ENCODE results near the gene CLTB. TPM values are rescaled to one million over a fixed set of nuclear protein-coding genes. Genes with fewer than 3 reads are reported as not detected.
"Not testable (repeated sequence)": the region's sequence is repeated elsewhere in the genome, so short reads cannot be mapped to it uniquely, and the experiment has no call there.

Gene CLTB
- polyA plus RNA-seq, 3 donors from 2014 or later, result 67.5 to 115 (median 113) TPM

- not testable (repeated sequence) for H3K9me3 Mint-ChIP-seq, H3K27ac Mint-ChIP-seq, DNase-seq, H3K36me3 Mint-ChIP-seq, H3K4me3 Mint-ChIP-seq
- Mint-ChIP-seq H3K4me1 (peaks cover 8 to 13% of the 10 kb centered on the region in 2 donors), H3K27me3 (ENCODE audit: low read depth in 3 of 3) (peaks cover 11 to 15% (median 12%) of the 10 kb centered on the region in 3 donors)
Measured at GRCh38 chr5:176442911-176443310, 26.6 kb upstream of the CLTB start.

- Mint-ChIP-seq H3K36me3 (no peaks in the 10 kb centered on the region), H3K9me3 (no peaks in the 10 kb centered on the region), H3K27me3 (ENCODE audit: low read depth in 3 of 3) (peaks cover 3 to 10% (median 5%) of the 10 kb centered on the region in 3 donors), H3K4me3 (no peak overlapping the region), H3K27ac (no peak overlapping the region), H3K4me1 (peaks cover 9% of the 10 kb centered on the region in 2 donors)
- DNase-seq, result no peak
Measured at GRCh38 chr5:176441921-176442323, 25.6 kb upstream of the CLTB start.

GRCh38 chr5:176440927-176441706, 24.8 kb upstream of the CLTB start:
- DNase-seq, result no peak
- Mint-ChIP-seq H3K9me3 (no peaks in the 10 kb centered on the region), H3K27me3 (ENCODE audit: low read depth in 3 of 3) (peaks cover 3 to 15% (median 3%) of the 10 kb centered on the region in 3 donors), H3K4me1 (peaks cover 10 to 12% of the 10 kb centered on the region in 2 donors), H3K36me3 (no peaks in the 10 kb centered on the region), H3K4me3 (no peak overlapping the region), H3K27ac (no peak overlapping the region)

- Mint-ChIP-seq H3K4me1 (peaks cover 10 to 12% of the 10 kb centered on the region in 2 donors), H3K4me3 (no peak overlapping the region), H3K27ac (no peak overlapping the region), H3K36me3 (no peaks in the 10 kb centered on the region), H3K27me3 (ENCODE audit: low read depth in 3 of 3) (peaks cover 3 to 16% (median 3%) of the 10 kb centered on the region in 3 donors), H3K9me3 (no peaks in the 10 kb centered on the region)
- DNase-seq, result no peak
Measured at GRCh38 chr5:176438959-176439757, 22.8 kb upstream of the CLTB start.

- no peak for DNase-seq
- H3K27me3 Mint-ChIP-seq (ENCODE audit: low read depth in 3 of 3), result peaks cover 3 to 16% (median 10%) of the 10 kb centered on the region in 3 donors
- peaks cover 10 to 12% of the 10 kb centered on the region in 2 donors for H3K4me1 Mint-ChIP-seq
- H3K27ac Mint-ChIP-seq, result peak overlapping the region in 3 of 6 donors; percentile 5 to 50 (median 9)
- no peaks in the 10 kb centered on the region for H3K9me3 Mint-ChIP-seq
- H3K4me3 Mint-ChIP-seq, result peak overlapping the region; percentile 34 to 70 (median 40)
- no peaks in the 10 kb centered on the region for H3K36me3 Mint-ChIP-seq
Measured at GRCh38 chr5:176436656-176437055, 20.3 kb upstream of the CLTB start.

GRCh38 chr5:176432707-176433106, 16.4 kb upstream of the CLTB start:
- H3K9me3 Mint-ChIP-seq, result no peaks in the 10 kb centered on the region
- no peak overlapping the region for H3K27ac Mint-ChIP-seq
- peaks cover 1 to 10% (median 10%) of the 10 kb centered on the region in 3 donors for H3K27me3 Mint-ChIP-seq (ENCODE audit: low read depth in 3 of 3)
- H3K4me3 Mint-ChIP-seq, result no peak overlapping the region
- no peaks in the 10 kb centered on the region for H3K36me3 Mint-ChIP-seq
- peaks cover 17 to 22% of the 10 kb centered on the region in 2 donors for H3K4me1 Mint-ChIP-seq
- DNase-seq, result no peak

- Mint-ChIP-seq H3K36me3 (no peaks in the 10 kb centered on the region), H3K4me1 (peaks cover 6 to 9% of the 10 kb centered on the region in 2 donors), H3K27me3 (ENCODE audit: low read depth in 3 of 3) (peaks cover 0 to 6% (median 1%) of the 10 kb centered on the region in 3 donors), H3K4me3 (no peak overlapping the region), H3K9me3 (no peaks in the 10 kb centered on the region), H3K27ac (no peak overlapping the region)
- DNase-seq, result no peak
Measured at GRCh38 chr5:176429972-176430371, 13.6 kb upstream of the CLTB start.

- DNase-seq, result no peak
- H3K27me3 Mint-ChIP-seq (ENCODE audit: low read depth in 3 of 3), result peaks cover 0 to 10% (median 1%) of the 10 kb centered on the region in 3 donors
- H3K27ac Mint-ChIP-seq, result no peak overlapping the region
- H3K4me3 Mint-ChIP-seq, result no peak overlapping the region
- no peaks in the 10 kb centered on the region for H3K9me3 Mint-ChIP-seq
- peaks cover 6 to 9% of the 10 kb centered on the region in 2 donors for H3K4me1 Mint-ChIP-seq
- no peaks in the 10 kb centered on the region for H3K36me3 Mint-ChIP-seq
Measured at GRCh38 chr5:176427971-176428370, 11.6 kb upstream of the CLTB start.

- Mint-ChIP-seq H3K27me3 (ENCODE audit: low read depth in 3 of 3) (peaks cover 0 to 4% (median 3%) of the 10 kb centered on the region in 3 donors), H3K36me3 (no peaks in the 10 kb centered on the region), H3K4me1 (peaks cover 6 to 9% of the 10 kb centered on the region in 2 donors)
Measured at GRCh38 chr5:176426876-176427275, 10.5 kb upstream of the CLTB start.

GRCh38 chr5:176425791-176426190, 9.5 kb upstream of the CLTB start:
- no peaks in the 10 kb centered on the region for H3K9me3 Mint-ChIP-seq
- no peak overlapping the region for H3K4me3 Mint-ChIP-seq
- H3K4me1 Mint-ChIP-seq, result peaks cover 6 to 8% of the 10 kb centered on the region in 2 donors
- H3K27ac Mint-ChIP-seq, result no peak overlapping the region
- DNase-seq, result no peak
- H3K27me3 Mint-ChIP-seq (ENCODE audit: low read depth in 3 of 3), result peaks cover 3 to 6% (median 4%) of the 10 kb centered on the region in 3 donors
- H3K36me3 Mint-ChIP-seq, result no peaks in the 10 kb centered on the region

More at GRCh38 chr5:176426876-176427275, 10.5 kb upstream of the CLTB start:
- H3K4me3 Mint-ChIP-seq, result no peak overlapping the region
- DNase-seq, result no peak
- H3K9me3 Mint-ChIP-seq, result no peaks in the 10 kb centered on the region
- no peak overlapping the region for H3K27ac Mint-ChIP-seq

- no peak overlapping the region for H3K27ac Mint-ChIP-seq
- H3K27me3 Mint-ChIP-seq (ENCODE audit: low read depth in 3 of 3), result peaks cover 2 to 7% (median 6%) of the 10 kb centered on the region in 3 donors
- H3K4me3 Mint-ChIP-seq, result no peak overlapping the region
- H3K9me3 Mint-ChIP-seq, result no peaks in the 10 kb centered on the region
- no peaks in the 10 kb centered on the region for H3K36me3 Mint-ChIP-seq
- H3K4me1 Mint-ChIP-seq, result peaks cover under 1 to 2% of the 10 kb centered on the region in 2 donors
- DNase-seq, result no peak
Measured at GRCh38 chr5:176425138-176425537, 8.8 kb upstream of the CLTB start.

- peaks cover 2 to 12% (median 6%) of the 10 kb centered on the region in 3 donors for H3K27me3 Mint-ChIP-seq (ENCODE audit: low read depth in 3 of 3)
- H3K4me1 Mint-ChIP-seq, result no peaks in the 10 kb centered on the region
- no peaks in the 10 kb centered on the region for H3K9me3 Mint-ChIP-seq
- no peak overlapping the region for H3K4me3 Mint-ChIP-seq
- no peak overlapping the region for H3K27ac Mint-ChIP-seq
- H3K36me3 Mint-ChIP-seq, result no peaks in the 10 kb centered on the region
- DNase-seq, result no peak
Measured at GRCh38 chr5:176424181-176424580, 7.8 kb upstream of the CLTB start.

GRCh38 chr5:176420972-176421544, 4.7 kb upstream of the CLTB start:
- no peaks in the 10 kb centered on the region for H3K9me3 Mint-ChIP-seq
- H3K4me3 Mint-ChIP-seq, result no peak overlapping the region
- H3K36me3 Mint-ChIP-seq, result no peaks in the 10 kb centered on the region
- H3K4me1 Mint-ChIP-seq, result peaks cover 7 to 8% of the 10 kb centered on the region in 2 donors
- H3K27ac Mint-ChIP-seq, result no peak overlapping the region
- peaks cover 2 to 18% (median 9%) of the 10 kb centered on the region in 3 donors for H3K27me3 Mint-ChIP-seq (ENCODE audit: low read depth in 3 of 3)
- no peak for DNase-seq

GRCh38 chr5:176420086-176420485, 3.7 kb upstream of the CLTB start:
- Mint-ChIP-seq H3K27ac (no peak overlapping the region), H3K27me3 (ENCODE audit: low read depth in 3 of 3) (peaks cover 5 to 26% (median 13%) of the 10 kb centered on the region in 3 donors), H3K36me3 (no peaks in the 10 kb centered on the region), H3K9me3 (no peaks in the 10 kb centered on the region), H3K4me3 (no peak overlapping the region), H3K4me1 (peaks cover 14 to 15% of the 10 kb centered on the region in 2 donors)
- DNase-seq, result no peak
